HUES48 (cell line): ENCODE data around the gene EME2.

Experiments
- H3K27ac ChIP-seq: one replicate; pipeline ENCODE4 v1.7.0; 2013; ENCODE audit warnings: low read depth, low read length, inconsistent platforms
- H3K27me3 ChIP-seq: 2 replicates; pipeline ENCODE4 v1.6.1; 2013; ENCODE audit warnings: mild to moderate bottlenecking, low read length; ENCODE audit not compliant: control insufficient read depth, insufficient read depth
- H3K36me3 ChIP-seq: 2 replicates; pipeline ENCODE4 v1.6.1; 2013; ENCODE audit warnings: low read length; ENCODE audit not compliant: control insufficient read depth, insufficient read depth
- H3K4me1 ChIP-seq: 2 replicates; pipeline ENCODE4 v1.6.1; 2013; ENCODE audit warnings: mild to moderate bottlenecking, low read length; ENCODE audit not compliant: control insufficient read depth, insufficient read depth
- H3K4me3 ChIP-seq: 2 replicates; pipeline ENCODE4 v1.5.1; 2013; ENCODE audit warnings: mild to moderate bottlenecking, low read depth, low read length
- H3K9ac ChIP-seq: 2 replicates; pipeline ENCODE4 v1.6.1; 2013; ENCODE audit warnings: mild to moderate bottlenecking, low read depth, low read length, moderate library complexity
- H3K9me3 ChIP-seq: 2 replicates; pipeline ENCODE4 v1.6.1; 2013; ENCODE audit warnings: low read length; ENCODE audit not compliant: control insufficient read depth, insufficient read depth

EME2 gene

DNA sequence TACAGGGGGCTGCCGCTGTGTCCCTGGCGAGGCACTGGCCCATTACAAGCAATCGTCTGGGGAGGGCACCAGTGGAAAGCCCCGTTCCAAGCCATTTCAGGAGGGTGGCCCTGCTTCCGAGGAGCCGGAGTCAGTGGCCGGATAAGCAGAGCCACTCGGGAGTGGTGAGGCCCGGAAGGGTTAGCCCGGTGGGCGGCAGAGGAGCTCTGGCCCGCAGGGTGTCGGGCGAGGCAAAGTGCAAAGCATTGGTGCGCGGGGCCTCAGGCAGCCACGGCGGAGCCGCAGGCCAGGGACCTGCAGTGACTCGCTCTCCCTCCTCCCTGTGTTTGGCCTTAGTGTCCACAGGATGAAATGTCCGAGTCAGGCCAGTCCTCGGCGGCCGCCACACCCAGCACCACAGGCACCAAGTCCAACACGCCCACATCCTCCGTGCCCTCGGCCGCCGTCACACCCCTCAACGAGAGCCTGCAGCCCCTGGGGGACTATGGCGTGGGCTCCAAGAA lies 25.9 kb upstream of the EME2 start:
- Histone ChIP-seq H3K4me1 (no peaks in the 10 kb centered on the region), H3K27ac (no peak overlapping the region), H3K4me3 (no peak overlapping the region), H3K27me3 (no peaks in the 10 kb centered on the region), H3K9me3 (no peaks in the 10 kb centered on the region), H3K36me3 (peaks cover 36% of the 10 kb centered on the region), H3K9ac (no peak overlapping the region)

DNA sequence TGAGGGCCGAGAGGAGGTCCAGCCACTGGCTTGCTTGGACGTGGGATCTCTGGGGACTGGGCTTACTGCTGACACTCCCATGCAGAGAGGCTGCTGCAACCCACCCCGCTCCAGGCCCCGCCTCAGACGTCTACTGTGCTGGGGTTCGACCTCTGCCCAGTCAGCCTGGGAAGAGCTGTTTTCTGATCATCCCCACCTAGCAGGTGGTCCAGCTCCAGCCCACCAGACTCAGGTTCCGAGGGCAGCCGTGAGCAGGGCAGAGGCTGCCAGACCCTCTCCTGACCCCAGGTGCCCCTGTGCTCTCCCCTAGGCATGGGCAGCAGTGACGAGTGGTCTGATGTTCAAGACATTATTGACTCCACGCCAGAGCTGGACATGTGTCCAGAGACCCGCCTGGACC lies 24.7 kb upstream of the EME2 start:
- Histone ChIP-seq H3K27ac (no peak overlapping the region), H3K4me1 (no peaks in the 10 kb centered on the region), H3K9me3 (no peaks in the 10 kb centered on the region), H3K4me3 (no peak overlapping the region), H3K9ac (no peak overlapping the region), H3K27me3 (no peaks in the 10 kb centered on the region), H3K36me3 (peaks cover 42% of the 10 kb centered on the region)

DNA sequence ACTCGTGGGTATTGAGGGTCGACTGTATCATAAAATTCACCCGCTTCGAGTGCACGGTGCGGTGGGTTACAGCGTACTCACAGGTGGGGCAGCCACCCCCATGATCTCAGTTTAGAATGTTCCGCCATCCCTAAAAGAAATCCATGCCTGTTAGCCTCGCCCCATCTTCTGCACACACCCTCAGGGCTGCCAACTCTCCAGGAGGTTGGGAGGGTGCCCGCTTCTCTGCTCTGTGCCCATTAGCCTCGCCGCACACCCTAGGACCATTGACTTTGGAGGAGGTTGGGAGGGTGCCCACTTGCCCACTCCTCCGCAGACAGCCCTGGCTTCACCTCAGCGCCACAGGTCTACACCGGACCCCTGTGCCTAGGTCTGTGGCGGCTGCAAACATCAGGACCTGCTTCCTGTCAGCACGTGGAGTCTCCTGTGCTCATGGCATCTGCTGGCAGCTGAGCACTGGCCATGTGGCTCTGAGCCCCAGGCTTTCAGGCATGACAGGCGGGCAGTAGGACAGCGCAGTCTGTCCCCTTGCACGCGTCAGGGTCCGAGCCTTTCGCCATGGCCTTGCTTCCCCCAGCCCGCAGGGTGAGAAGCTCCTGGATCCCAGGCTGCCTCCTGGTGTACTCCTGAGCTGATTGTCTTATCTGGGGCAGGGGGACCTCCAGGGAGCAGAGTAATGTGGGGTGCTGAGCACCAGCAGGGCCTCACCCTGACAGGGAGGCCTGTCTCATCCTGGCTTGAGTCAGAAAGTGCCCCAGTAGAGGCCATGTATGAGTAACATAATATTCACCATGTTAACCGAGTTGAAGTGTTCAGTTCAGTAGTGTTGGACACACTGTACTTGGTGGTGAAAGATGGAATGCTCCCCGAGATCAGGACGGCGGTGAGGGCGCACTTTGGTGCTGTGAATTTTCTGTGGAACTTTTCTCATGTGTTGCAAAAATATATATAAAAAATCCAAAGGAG lies 23.2 kb upstream of the EME2 start:
- Histone ChIP-seq H3K9ac (no peak overlapping the region), H3K36me3 (peaks cover 35% of the 10 kb centered on the region), H3K9me3 (no peaks in the 10 kb centered on the region), H3K4me3 (no peak overlapping the region), H3K4me1 (no peaks in the 10 kb centered on the region), H3K27me3 (no peaks in the 10 kb centered on the region), H3K27ac (no peak overlapping the region)

DNA sequence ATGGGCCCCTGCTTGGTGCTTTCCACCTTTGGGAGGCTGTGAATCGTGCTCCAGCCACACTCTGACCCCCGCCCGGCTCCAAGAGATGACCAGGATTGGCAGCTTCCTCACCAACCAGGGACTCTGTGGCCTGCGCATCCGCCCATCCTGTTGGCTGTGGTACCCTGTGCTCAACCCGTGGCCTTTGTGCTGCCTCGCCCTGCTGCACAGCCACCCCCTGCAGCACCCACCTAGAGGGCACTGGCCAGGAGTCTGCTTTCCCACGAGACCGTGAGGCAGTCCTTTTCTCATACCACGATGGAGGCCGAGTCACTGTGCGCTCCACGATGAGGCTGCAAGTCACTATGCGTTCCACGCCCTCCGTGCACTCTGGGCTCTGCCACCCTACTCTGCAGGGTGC lies 20.7 kb upstream of the EME2 start:
- Histone ChIP-seq H3K36me3 (peaks cover 35% of the 10 kb centered on the region), H3K9me3 (no peaks in the 10 kb centered on the region), H3K4me1 (no peaks in the 10 kb centered on the region), H3K27ac (no peak overlapping the region), H3K27me3 (no peaks in the 10 kb centered on the region), H3K9ac (no peak overlapping the region), H3K4me3 (no peak overlapping the region)

DNA sequence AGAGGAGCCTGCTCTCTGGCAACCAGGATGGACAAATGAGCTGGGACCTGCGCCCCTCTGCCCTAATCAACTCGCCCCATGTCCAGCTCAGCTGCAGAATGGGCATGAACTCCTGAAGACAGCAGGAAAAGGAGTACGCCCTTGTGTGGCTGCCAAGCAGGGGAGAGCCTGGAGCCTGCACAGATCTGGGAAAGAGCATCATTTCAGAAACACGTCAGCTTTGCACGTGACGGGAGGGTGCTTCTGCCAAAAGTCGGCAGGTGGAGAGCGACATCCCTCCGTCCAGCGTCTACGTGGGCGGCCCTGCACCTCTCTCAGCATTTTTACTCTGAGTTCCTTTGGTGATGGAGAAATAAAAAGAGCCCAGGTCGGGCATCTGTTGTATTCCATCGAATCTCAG lies 19.8 kb upstream of the EME2 start:
- Histone ChIP-seq H3K4me3 (no peak overlapping the region), H3K36me3 (peaks cover 31% of the 10 kb centered on the region), H3K9me3 (no peaks in the 10 kb centered on the region), H3K27ac (no peak overlapping the region), H3K27me3 (no peaks in the 10 kb centered on the region), H3K4me1 (no peaks in the 10 kb centered on the region), H3K9ac (no peak overlapping the region)

DNA sequence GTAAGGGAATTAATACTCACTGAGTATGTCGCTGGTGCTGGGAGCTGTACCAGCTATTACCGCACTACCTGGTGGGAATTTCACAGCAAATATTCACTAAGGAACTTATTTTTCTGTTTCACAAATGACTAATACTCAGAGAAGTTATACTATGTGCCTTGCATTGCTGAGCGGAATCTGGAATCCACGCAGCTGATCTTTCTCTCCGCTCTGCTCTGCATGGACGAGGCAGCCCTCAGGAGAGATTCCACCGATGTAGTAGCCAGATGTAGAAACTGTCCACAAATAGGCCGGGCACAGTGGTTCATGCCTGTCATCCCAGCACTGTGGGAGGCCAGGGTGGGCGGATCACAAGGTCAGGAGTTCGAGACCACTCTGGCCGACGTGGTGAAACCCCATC lies 18.4 kb upstream of the EME2 start:
- no peaks in the 10 kb centered on the region for H3K4me1 ChIP-seq
- no peak overlapping the region for H3K9ac ChIP-seq
- no peak overlapping the region for H3K4me3 ChIP-seq
- no peaks in the 10 kb centered on the region for H3K9me3 ChIP-seq
- H3K27ac ChIP-seq: no peak overlapping the region
- peaks cover 24% of the 10 kb centered on the region for H3K36me3 ChIP-seq
- no peaks in the 10 kb centered on the region for H3K27me3 ChIP-seq

DNA sequence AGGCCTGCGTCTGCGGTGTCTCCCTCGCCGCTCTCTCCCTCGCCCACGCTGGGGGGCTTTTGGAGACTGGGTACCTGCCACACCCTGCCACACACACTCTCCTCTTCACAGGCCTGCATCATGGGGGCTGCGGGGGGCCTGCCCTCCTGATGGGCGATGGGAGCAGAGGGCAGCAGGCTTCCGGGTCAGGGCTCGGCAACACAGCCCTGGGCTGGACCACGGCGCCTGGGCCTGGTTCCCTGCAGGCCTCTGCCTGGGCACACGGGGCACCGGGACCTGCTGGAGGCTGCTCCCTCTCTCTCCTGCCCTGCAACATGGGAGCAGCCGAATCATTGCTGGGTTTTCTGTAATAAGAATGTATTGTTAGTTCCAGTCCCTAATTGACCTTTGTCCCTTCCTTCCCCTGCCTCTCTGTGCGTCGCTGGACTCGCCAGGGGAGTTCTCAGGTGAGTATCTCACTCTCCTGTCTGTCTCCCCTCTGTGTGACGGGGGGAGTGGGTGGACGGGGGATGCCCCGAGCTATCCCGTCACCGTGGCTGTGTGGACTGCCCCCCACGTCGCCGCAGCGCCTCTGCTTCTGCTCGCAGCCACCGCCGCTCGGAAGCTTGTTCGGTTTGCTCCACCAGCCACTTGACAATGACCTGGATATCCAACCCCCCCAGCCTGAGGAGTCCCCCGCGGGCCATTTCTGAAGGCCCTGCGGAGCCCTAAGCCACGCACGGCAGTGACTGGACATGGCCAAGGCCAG lies 14.7 kb upstream of the EME2 start:
- no peak overlapping the region for H3K9ac ChIP-seq
- no peaks in the 10 kb centered on the region for H3K9me3 ChIP-seq
- no peak overlapping the region for H3K27ac ChIP-seq
- 0 out of 2 replicates have a peak, but pooled peaks cover 7% of the 10 kb centered on the region for H3K36me3 ChIP-seq
- H3K4me1 ChIP-seq: no peaks in the 10 kb centered on the region
- H3K27me3 ChIP-seq: no peaks in the 10 kb centered on the region
- H3K4me3 ChIP-seq: no peak overlapping the region

DNA sequence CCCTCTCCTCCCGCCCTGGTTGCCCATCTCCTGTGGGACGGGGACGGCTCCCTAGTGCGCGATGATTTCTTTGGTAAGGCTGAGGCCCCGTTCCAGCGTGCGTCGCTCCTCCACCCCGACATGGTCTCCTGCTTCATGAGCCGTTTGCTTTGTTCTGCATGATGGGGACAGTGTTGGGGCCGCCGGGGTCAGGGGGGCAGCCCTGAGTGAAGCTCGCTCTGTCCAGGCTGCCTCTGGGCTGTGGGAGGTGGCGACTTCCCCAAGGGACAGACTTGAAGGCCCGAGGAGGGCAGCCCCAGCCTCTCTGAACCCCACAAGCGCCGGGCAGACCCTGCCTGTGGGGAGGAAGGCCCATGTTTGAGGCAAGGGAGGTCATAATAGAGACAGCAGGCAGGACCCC lies 13.7 kb upstream of the EME2 start:
- H3K4me1 ChIP-seq: no peaks in the 10 kb centered on the region
- 0 out of 2 replicates have a peak, but pooled peaks cover 7% of the 10 kb centered on the region for H3K36me3 ChIP-seq

DNA sequence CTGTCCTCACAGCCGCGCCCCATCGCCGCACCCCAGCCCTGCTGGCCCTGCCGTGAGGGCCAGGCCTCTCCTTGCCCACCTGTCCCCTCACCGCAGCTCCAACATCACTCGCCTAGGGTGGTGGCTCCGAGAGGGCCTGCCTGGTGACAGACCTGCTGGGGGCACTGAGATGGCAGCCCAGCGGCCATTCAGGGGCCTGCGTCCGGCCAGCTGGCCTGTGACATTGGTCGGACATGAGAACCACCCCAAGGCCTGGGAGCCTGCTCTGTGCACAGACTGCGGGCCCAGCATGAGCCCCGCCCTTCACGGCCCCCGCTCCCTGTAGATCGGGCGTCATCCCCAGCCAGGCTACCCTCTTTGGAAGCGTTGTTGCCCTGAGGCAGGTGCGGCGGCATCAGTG lies 13.1 kb upstream of the EME2 start:
- Histone ChIP-seq H3K4me3 (no peak overlapping the region), H3K27ac (no peak overlapping the region), H3K4me1 (peaks cover 4% of the 10 kb centered on the region; the same call in 1 of the 2 replicates), H3K9me3 (no peaks in the 10 kb centered on the region), H3K9ac (no peak overlapping the region), H3K27me3 (no peaks in the 10 kb centered on the region), H3K36me3 (0 out of 2 replicates have a peak, but pooled peaks cover 7% of the 10 kb centered on the region)

More for the DNA sequence above, 13.7 kb upstream of the EME2 start:
- H3K27ac ChIP-seq: no peak overlapping the region
- H3K9ac ChIP-seq: no peak overlapping the region
- H3K27me3 ChIP-seq: no peaks in the 10 kb centered on the region
- H3K4me3 ChIP-seq: no peak overlapping the region
- H3K9me3 ChIP-seq: no peaks in the 10 kb centered on the region

DNA sequence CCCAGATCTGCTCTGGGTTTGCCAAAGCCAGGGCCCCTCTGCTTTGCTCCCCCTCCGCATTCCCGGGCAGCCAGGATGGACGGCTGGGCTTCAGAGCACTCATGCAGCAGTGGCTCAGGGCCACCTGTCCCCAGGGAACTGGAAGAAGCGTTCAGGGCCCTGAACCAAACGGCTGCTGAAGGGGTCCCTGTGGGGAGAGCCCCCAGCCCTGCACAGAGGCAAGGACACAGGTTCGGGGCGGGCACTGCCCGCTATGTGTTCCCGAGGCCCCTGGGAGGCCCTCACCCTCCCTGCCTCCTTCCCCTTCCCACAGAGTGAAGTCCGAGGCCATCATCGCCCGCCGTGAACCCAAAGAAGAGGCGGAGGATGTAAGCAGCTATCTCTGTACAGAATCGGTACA lies 11.7 kb upstream of the EME2 start:
- no peak overlapping the region for H3K27ac ChIP-seq
- no peaks in the 10 kb centered on the region for H3K9me3 ChIP-seq
- no peak overlapping the region for H3K4me3 ChIP-seq
- H3K36me3 ChIP-seq: peaks cover 8% of the 10 kb centered on the region; the same call in 1 of the 2 replicates
- no peaks in the 10 kb centered on the region for H3K27me3 ChIP-seq
- no peak overlapping the region for H3K9ac ChIP-seq
- peaks cover 6% of the 10 kb centered on the region; the same call in 1 of the 2 replicates for H3K4me1 ChIP-seq

DNA sequence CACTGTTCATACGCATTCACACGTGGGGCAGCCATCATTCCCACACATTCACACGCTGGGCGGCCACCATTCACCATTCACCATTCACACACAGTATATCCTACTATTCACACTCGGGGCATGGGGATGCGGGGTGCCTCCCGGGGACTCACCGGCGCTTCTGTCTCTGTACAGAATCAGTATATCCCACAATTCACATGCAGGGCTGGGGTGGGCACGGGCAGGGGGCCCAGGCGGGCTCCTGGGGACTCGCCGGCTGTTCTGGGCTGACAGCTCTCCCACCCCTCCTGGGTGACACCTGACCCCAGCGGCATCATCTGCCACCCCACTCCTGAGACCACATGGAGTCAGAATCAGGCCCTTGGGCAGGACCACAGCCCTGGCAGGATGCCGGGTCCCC lies 10.9 kb upstream of the EME2 start:
- Histone ChIP-seq H3K9ac (no peak overlapping the region), H3K36me3 (peaks cover 9% of the 10 kb centered on the region; the same call in 1 of the 2 replicates), H3K27ac (no peak overlapping the region), H3K27me3 (no peaks in the 10 kb centered on the region), H3K9me3 (no peaks in the 10 kb centered on the region), H3K4me3 (no peak overlapping the region), H3K4me1 (peaks cover 6% of the 10 kb centered on the region; the same call in 1 of the 2 replicates)
